Measurements from ENCODE around the gene TNS3.

TNS3 gene

DNA sequence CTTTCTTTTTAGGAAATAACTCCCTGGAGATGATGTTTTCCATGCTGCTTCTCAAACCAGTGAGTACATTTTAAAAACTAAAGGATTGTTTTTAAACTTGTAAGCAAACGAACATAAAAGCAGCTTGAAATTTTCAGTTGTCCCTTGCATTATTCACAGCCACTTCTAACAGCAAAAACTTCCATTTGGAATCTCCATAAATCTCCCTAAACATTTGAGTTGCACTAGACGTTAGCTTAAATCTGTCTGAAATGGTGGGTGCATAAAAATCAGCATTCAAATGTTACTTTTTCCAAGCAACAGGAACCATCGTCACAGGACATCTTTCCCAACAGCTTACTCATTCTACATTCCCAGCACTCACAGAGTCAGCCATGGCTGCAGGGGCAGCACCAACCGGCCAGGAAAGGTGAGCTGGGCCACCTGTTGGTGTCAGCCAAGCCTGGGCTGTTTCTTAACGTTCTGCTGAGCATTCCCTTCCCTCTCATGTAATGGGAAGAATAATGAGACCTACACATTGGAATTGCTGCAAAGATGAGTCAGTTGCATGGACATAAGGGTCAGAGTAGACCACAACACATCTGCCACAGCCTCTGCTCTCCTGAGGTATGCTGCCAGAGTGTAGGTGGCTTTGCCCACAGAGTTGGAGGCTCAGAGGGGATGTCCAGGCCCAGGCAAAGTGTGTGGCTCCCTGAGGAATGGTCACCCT lies 163.2 kb downstream of the TNS3 start:
- DNase-seq: no peak

DNA sequence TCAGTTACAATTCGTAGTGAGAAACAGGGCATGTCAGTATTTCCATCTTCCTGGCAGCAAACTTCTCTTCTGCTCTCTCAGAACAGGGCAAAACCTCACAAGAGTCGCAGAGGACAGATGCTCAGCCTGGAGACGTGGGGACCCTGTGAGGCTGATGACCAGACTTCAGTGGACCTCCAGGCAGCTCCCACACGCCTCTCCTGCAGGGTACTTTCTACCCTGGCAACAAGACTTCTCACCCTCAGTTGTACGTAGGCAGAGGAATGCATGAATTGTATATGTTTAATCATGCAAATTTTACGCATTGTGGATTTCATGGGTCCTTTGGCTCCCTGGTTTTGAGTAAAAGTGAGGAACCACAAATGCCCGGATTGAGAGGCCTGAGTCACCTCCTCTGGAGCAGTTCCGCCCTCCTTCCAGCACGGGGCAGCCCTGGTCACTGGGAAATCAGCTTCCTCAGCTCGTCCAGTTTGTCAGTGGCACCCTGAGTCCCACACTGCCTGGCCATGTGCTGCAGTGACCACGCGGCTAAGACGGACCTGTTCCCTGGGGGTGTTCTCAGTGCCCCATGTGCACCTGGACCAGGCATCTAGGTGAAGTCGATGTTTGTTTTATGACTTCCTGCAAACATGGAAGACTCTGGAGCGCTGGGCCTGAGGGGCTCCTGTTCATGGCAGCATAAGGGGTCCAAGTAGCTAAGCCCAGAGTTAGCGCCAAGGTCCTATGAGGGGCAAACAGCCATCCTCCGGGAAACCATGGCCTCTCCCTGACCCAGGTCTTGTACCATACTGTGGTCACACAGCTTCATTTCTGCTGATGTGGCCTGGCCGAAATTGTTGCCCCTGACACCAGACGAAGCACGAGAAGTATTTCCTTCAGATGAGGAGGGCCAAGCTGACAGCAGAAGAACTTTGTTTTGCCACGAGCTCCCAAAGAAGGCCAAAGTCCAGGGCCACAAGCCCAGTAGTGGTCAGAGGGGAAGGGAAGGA lies 165.1 kb downstream of the TNS3 start:
- DNase-seq: no peak

DNA sequence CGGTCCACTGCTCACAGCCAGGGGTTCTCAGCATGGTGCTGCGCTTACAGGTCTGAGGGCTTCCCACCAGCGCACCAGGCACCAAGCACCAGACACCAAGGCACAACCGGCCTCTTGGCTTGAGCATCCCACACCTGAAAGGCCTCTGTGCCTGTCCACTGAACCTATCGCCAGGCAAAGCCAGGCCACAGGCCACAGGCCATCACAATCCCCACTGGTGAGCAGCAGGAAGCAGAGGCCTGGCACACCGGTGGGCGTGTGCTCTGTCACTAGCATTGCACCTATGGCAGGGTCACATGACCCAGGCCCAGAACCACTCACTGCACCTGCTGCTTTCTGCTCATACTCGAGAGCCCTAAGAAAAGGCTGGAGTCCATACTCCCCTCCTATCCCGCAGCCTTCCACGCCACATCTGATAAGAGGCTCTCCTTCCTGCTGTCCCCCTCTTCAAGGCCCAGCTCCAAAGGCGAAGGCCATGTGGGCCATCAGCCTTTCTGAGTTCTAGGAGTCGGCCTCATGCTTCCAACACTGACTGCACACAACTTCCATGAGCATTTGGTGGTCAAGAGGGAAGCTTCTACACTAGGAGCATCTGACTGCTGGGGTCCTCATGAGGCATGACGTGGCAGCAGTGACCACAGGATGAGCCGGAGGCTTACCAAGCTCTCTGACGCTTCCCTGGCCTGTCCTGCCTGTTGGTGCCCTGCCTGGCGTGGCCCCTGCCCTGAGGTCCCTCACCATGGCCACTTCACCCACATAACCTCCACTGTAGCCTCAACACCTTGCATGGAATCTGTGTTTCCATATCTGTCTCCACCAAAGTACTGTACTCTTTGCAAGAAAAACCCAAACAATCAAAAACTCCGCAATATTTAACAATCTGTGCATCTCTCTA lies 166.3 kb downstream of the TNS3 start:
- DNase-seq: no peak

DNA sequence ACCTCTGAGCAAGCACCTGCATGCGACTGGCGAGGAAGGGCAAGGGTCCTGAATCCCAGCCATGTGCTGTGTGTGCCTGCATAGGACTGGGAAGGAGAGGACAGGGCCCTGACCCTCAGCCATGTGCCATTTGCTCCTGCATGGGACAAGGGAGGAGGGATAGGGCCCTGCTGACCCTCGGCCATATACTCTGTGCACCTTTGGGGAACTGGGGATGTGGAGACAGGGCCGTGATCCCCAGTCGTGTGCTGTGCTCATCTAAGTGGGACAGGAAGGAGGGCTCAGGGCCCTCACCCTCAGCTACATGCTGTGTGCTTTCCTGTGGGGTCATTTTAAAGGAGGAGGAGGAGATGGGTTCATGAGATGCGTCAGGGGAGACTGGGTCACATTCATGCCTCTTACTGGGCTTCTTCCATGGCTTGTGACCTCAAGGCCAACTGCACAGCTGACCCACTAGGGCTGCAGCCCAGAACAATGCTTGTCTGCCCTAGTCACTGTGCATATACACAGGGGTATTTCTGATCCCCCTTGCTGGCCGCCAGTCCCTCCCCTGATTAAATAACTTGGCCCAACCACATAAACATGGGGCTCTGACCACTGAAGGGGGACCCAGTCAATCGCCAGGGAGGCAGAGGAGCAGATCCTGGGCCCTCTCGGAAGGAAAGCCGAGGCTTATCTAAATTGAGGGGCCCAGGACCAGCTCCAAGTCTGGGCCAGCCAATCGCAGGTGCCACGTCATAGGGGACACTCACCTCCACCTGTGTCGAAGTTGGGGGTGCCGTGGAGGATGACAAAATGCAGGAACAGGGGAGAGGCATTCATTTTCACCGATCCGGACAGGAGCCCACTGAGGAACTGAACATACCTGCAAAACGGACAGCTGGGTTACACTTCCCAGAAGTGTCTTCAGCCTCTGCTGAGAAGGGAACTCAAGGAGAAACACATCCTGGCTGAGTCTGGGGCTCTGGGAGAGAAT lies 167.3 kb downstream of the TNS3 start:
- no peak for DNase-seq

DNA sequence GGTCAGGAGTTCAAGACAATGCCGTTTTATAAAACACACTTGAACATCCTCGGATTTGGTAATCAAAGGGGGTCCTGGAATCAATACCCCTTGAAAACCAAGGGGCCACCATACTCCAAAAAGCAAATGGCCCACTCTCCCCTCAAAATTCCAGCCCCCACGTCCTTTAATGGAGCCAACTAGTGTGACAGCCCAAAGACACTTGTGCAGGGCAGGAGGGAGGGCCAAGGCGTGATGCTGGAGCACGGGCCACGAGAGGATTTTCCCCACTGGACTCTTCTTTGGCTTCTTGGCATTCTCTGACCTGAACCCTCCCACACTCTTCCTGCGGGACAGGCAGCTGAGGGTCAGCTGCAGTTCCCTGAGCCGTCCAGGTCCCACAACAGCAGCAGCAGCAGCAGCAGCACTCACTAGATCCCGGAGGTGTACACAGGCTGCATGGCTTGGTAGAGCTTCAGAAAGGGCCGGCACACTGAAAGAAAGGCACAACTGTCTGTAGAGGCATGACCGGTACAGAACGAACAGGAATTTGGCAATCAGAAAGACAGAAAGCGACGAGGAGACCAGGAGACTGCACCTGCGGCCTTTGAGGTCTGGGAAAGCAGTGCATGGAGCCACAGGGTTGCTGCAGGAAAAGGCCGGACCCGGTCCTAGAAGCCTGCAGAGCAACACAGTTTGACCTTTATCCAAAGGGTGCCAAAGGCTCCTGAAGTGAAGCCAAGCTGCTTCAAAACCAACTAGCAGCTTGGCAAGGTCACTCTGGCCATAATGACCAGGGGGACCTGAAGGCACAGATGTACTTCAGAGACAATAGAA lies 168.2 kb downstream of the TNS3 start:
- DNase-seq: no peak

DNA sequence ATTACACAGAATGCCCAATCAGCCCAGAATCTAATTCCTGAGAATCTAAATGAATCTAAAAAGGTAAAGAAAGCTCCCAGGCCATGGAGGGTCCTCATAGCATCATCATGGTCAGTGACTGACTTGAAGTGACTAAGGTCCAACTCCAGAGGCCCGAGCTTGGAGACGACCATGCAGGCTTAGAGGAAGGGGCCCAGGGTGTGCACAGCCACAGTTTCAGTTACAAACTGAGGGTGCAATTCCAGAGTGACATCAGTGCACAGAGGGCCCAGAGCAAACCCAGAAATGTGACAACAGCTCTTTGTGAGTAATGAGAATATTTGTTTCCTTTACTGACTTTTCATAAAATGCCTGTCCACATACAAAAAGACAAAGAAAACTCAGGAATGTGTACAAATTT lies 170.0 kb downstream of the TNS3 start:
- no peak for DNase-seq

DNA sequence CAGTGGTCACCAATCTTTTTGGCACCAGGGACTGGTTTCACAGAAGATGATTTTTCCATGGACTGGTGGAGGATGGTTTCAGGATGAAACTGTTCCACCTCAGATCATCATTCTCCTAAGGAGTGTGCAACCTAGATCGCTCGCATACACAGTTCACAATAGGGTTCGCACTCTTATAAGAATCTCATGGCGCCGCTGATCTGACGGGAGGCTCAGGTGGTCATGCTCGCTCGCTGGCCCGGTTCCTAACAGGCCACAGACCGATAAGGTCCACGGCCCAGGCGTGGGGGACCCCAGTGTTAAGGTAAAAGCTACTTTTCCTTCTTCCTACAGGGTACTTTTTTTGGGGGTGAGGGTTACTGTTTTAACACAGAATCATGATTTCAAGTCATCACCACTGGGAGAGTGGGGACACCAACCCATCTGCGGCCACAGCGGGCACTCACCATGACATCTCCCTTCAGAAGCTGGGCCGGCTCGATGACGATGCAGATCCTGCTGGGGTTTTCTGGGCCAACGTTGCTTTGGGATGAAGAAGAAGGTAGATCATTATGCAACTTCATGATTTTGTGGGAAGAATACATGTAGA lies 170.5 kb downstream of the TNS3 start:
- DNase-seq: no peak

DNA sequence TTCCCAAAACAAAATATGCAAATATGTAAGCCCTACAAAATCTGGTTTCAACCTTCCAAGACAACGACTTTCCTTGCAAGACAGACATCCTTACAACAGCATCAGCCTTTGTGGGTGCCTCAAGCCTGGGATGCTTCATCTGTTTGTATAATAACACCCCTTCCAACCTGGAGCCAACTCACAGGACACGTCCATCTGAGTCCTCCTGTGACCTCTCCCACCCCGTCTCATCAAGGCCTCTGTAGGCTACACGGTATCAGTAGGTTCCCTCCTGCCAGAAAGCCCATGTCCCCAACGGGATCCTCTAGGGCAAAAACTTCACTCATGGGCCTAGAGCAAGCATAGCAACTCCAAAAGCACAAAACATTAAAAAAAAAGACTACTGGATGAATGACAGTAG lies 173.2 kb downstream of the TNS3 start:
- no peak for DNase-seq

DNA sequence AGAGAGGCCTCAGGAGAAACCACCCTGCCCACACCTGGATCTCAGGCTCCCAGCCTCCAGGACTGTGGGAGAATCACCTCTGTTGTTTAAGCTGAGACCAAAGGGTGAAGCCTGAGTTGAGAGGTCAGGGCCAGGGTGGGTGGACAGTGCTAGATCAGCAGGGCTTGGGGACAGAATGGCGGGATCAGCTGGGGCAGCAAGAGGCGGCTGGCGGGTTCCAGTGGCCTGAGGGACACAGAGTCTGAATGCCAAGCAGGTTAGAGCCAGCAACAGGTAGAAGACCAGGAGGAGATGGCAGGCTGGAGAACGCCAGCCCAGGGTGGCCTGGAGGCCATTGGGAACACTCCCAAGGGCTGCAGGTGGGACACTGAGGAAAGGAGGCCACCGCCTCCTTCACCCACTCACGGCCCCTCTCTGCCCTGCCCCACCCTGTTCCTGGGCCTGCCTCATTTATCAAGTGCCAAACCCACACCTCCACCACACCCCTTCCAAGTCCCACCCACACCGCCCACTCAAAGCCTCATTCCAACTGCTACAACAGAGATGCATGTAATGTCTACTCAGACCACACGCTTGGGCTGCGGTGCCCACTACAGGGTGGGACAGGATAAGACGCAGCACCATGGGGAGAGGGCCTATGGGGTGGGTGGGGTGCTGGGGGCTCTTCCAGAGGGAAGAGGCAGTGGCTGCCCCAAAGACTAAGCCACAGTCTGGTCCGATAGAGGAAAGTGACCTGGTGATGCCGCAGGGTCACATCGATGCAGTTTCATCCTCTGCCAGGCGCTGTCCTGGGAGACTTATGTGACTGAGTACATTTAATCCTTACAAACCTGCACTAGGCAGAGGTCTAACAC lies 173.9 kb downstream of the TNS3 start:
- no peak for DNase-seq

DNA sequence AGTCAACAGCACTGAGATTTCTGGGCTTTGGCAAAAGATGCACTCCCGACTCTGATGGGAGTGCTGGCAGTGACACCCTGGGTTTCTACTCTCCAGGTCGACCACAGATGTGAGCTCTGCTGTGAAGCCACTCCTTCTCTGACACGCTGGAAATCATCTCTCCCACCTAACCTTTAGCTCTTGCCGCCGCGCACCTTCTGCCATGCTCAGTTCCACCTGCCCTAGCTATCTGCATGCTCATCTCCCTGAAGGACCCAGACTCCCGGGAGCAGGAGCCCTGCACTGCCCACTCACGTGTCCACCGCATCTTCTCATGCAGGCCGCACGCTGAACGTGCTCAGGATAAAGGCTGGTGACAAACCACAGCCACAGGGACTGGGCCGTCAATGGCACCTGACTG lies 174.8 kb downstream of the TNS3 start:
- no peak for DNase-seq

DNA sequence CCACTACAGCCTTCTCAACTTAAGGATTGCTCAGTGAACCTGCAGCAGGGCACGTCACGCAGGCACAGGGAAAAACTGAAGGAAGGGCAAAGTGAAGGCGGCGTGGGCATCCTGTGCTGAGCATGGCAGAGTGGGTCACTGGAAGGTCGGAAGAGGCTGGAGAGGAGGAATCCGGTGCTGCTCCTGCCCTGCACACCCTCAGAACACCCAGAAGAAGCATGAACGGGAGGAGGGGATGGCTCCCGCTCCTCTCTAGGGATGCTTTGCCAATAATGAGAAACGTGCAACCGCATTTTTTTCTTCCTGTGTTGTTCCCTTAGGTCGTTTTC lies 175.1 kb downstream of the TNS3 start:
- no peak for DNase-seq

DNA sequence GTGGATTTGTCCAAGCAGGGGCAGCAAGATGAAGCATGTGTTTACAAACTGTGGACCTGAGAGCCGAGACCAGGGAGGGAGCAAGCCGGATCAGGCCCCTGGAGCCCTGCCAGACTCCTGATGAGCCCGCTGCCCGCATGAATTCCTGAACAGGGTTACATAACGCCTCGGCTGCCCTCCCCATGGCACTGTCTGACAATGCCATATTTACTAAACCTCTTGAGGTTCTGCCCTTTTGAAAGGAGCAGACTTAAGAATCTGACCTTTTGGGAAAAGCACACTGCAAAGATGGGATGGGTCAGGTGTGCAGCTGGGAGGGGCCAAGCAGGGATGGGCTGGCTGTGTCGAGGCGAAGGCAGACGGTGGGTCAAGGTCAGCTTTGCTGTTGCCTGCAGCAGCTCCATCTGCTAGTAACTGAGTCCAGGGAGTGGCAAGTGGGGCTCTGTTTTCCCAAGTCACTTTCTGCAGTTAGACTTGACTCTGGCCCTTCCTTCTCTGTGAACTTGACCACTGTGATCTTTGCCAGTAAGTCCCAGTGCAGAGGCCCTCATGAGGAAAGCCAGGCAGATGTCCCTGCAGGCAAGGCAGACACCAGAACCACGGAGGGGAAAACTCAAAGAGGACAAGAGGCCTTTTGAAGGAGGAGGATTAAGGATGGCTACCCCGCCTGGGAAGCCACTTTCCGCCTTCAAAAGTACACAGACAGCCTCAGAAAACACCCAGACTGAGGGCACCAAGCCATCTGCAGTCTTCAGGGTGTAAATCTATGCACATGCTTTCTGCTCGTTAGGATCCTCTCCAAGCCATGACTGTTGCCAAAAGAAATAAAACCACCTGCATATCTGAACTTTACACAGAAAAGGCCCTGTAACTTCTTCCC lies 175.8 kb downstream of the TNS3 start:
- no peak for DNase-seq

DNA sequence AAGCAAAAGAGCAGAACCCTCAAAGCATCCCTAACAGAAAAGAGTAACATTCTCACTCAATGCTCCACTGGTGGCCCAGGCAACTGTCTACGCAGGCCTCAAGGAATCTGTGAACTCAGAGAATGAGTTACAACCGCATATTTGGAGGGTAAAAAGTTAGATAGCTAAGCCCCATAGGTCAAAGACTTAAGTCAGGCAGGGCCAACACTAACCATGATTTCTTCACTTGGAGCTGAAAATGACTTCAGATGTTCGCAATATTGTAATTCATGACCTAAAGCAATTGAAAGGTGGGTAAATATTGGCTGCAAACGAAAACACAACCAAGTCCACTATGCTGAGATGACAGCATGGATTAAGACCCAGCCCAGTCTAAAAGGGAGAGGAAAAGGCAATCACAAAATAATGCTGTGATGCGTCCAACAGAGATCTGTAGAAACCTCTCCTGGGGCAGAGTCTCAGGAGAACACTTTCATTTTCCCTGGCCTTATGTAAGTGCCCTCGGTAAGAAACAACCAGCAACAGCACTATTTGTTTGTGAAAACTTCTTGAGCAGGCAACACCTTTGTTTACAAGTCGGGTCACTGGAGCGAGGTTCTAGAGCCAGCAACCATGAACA lies 176.5 kb downstream of the TNS3 start:
- DNase-seq: no peak

DNA sequence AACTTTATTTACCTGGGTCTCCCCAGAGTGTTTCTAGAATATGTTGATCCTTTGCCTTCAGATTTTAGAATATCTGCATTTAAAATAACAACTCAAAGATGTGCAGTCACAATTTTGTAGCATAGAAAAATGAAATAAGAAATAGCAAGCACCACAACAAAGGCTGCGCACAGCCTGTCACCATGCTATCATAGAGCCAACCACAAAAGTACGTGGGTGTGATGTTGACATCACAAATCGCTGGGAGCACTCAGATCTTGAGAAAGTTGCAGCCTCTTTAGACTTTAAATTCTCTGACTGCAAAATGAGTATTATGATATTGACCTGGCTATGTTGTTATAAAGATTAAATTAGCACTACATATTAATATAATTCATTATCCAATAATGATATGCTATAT lies 177.9 kb downstream of the TNS3 start:
- DNase-seq: no peak

DNA sequence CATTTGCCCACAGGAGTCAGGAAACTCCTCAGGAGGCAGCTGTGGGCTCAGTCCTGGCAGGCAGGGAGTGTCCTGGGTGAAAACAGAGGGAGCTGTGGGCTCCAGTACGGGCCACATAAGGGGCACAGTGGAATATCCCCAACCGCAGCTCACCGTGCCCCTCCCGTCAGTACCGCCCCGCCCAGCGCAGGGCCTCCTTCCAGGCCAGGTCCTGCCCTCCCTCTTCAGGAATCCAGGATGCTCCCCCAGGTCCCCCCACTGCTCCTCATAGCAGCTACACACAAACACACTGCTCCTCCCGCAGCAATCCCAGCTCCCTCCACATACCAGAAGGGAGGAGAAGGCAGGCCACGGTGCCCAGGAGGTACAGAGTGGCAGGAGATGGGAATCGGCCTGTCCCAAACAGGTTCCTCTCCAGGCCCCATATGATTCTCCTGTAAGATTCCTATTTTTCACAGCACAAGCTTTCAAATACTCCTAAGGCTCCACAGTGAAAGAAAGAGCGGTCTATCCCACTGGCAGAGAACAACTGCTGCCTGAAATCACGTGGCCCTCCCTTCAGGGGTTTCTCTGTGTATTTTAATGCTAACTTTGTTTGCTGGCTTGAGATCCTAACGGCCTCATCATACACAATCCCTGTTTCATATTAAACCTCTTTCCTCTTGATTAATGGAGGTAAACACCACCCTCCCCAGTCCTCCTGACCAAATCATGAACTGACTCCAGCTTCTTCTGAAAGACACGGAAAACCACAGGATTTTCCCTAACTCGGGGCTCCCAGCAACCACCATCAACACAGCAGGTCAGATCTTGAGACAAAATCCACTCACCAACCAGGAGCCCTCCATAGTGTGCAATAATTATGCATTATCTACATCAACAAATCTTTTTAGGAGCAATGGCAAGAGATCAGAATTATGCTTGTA lies 178.7 kb downstream of the TNS3 start:
- no peak for DNase-seq

DNA sequence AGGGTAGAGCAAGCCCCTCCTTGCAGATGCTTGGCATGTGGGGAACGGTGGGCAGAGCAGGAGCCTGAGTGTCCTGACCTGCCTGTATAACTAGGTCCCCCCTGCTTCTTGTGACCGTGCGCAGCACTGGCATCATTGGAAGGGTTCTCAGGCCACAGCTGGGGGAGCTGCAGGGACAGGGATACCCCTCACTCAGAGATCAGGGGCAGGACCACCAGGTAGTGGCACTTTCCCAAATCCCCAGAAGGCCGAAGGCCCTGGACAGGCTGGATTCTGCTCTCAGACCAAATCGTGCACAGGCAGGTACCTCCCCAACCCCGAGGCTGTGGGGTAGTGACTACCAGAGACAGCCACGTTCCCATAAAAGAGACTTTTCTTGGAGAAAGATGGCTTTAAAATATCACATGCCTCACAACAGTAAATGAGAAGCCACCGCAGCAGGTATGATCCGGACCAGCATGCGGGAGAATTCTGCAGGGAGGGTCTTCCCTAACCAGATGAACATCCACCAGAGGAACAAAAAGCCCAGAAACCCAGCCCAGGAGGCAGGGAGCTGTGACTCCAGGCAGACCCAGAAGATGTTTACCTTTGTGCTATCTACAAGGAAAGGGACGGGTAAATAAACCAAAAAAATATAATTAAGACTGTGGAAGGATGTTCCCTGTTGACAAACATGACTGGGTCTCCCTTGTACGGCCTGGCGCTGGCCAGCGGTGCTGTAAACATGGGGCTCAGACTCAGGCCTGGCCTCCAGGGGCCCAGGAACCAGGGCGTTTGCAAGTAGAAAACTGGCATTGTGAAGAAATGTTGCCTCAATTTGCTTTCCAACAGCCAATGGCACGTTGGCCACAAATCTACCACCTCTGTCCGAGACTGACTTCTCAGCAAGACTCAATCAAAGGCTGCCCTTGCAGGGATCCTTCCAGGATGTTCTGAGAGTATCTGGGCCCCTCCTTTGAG lies 180.0 kb downstream of the TNS3 start:
- no peak for DNase-seq

Measured in activated CD4-positive, CD25-positive, alpha-beta regulatory T cell treated with anti-CD3 and anti-CD28 coated beads, Interleukin-2, amount 50 U/mL, for 72 hours (primary cell).